ENCODE results near the gene JCAD. TPM values are rescaled to one million over a fixed set of nuclear protein-coding genes. Genes with fewer than 3 reads are reported as not detected.

The JCAD gene
- total RNA-seq, 4 donors from 2014 or later: 25.6 to 99.1 (median 49.9) TPM

GRCh38 chr10:30081182-30081581 lies 21.8 kb upstream of the JCAD start:
- TF ChIP-seq CTCF (IDR thresholded peaks at IDR 0.05): no peak
- TF ChIP-seq POLR2A (IDR thresholded peaks at IDR 0.05): no peak
- H3K4me3 ChIP-seq: no peak overlapping the region
- H3K9me3 ChIP-seq: no peaks in the 10 kb centered on the region
- H3K36me3 ChIP-seq: no peaks in the 10 kb centered on the region
- no peaks in the 10 kb centered on the region for H3K4me1 ChIP-seq
- H3K27me3 ChIP-seq: no peaks in the 10 kb centered on the region
- intact Hi-C loops (cut with DNase I; ENCODE audit: low total_unique reads): no loop called here
- H3K27ac ChIP-seq: no peak overlapping the region
- DNase-seq: no peak

GRCh38 chr10:30080161-30080560 lies 20.8 kb upstream of the JCAD start:
- no peak overlapping the region for H3K4me3 ChIP-seq
- intact Hi-C loops (cut with DNase I; ENCODE audit: low total_unique reads): no loop called here
- no peaks in the 10 kb centered on the region for H3K9me3 ChIP-seq
- H3K4me1 ChIP-seq: no peaks in the 10 kb centered on the region
- no peak overlapping the region for H3K27ac ChIP-seq
- no peak for DNase-seq
- TF ChIP-seq POLR2A (IDR thresholded peaks at IDR 0.05): no peak
- no peak for TF ChIP-seq CTCF (IDR thresholded peaks at IDR 0.05)
- no peaks in the 10 kb centered on the region for H3K36me3 ChIP-seq
- H3K27me3 ChIP-seq: no peaks in the 10 kb centered on the region

- Histone ChIP-seq H3K4me1 (no peaks in the 10 kb centered on the region), H3K4me3 (no peak overlapping the region), H3K9me3 (no peaks in the 10 kb centered on the region), H3K36me3 (no peaks in the 10 kb centered on the region), H3K27me3 (no peaks in the 10 kb centered on the region), H3K27ac (no peak overlapping the region)
- TF ChIP-seq CTCF (IDR thresholded peaks at IDR 0.05): no peak
- TF ChIP-seq POLR2A (IDR thresholded peaks at IDR 0.05): no peak
- no peak for DNase-seq
- intact Hi-C loops (cut with DNase I; ENCODE audit: low total_unique reads): no loop called here
Measured at GRCh38 chr10:30079408-30079807, 20.0 kb upstream of the JCAD start.

DNA sequence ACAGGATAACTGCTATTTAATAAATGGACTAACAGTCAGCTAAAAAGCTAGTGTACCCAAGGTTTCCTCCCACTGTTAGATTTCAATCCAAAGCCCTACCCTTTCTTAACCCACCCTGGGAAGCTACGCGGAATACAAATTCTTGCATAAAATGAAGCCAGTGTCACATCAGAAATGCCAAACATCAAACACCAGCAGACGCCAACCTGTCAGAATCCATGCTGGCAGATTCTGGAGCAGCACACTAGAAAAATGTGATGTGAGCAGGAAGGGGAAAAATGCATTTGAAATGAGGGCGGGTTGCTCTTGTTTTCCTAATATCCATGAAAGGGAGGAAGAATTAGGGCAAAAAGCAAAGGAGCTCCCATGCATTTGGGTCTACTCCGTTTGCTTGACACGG lies 16.1 kb upstream of the JCAD start:
- TF ChIP-seq POLR2A (IDR thresholded peaks at IDR 0.05): no peak
- no peak for TF ChIP-seq CTCF (IDR thresholded peaks at IDR 0.05)
- Histone ChIP-seq H3K27ac (no peak overlapping the region), H3K36me3 (no peaks in the 10 kb centered on the region), H3K27me3 (no peaks in the 10 kb centered on the region), H3K4me3 (no peak overlapping the region), H3K9me3 (no peaks in the 10 kb centered on the region), H3K4me1 (no peaks in the 10 kb centered on the region)
- DNase-seq: no peak
- intact Hi-C loops (cut with DNase I; ENCODE audit: low total_unique reads): no loop called here

GRCh38 chr10:30074933-30075332 lies 15.5 kb upstream of the JCAD start:
- intact Hi-C loops (cut with DNase I; ENCODE audit: low total_unique reads): no loop called here
- H3K4me3 ChIP-seq: no peak overlapping the region
- no peak overlapping the region for H3K27ac ChIP-seq
- DNase-seq: no peak
- no peaks in the 10 kb centered on the region for H3K9me3 ChIP-seq
- TF ChIP-seq POLR2A (IDR thresholded peaks at IDR 0.05): no peak
- no peak for TF ChIP-seq CTCF (IDR thresholded peaks at IDR 0.05)
- H3K36me3 ChIP-seq: no peaks in the 10 kb centered on the region
- no peaks in the 10 kb centered on the region for H3K4me1 ChIP-seq
- no peaks in the 10 kb centered on the region for H3K27me3 ChIP-seq

Measured in uterus (tissue), 4 donors.